Testis (tissue), 3 donors: ENCODE results near the gene UVSSA. TPM values are rescaled to one million over a fixed set of nuclear protein-coding genes. Genes with fewer than 3 reads are reported as not detected.

Source experiments
- DNase-seq: peaks from one replicate; pipeline ENCODE4 v3.0.0-alpha.2; 2019
- H3K27ac ChIP-seq, 2 donors: fragments of 200-600 bp; sonication (generic); one replicate each; pipeline ENCODE4 v1.5.1; 2019
- H3K27me3 ChIP-seq: fragments of 200-600 bp; sonication (generic); one replicate; pipeline ENCODE4 v1.5.1; 2019
- H3K36me3 ChIP-seq: fragments of 200-600 bp; sonication (generic); one replicate; pipeline ENCODE4 v1.5.1; 2017; ENCODE audit warnings: low read depth; ENCODE audit errors: missing control alignments
- H3K4me1 ChIP-seq: fragments of 200-600 bp; sonication (generic); one replicate; pipeline ENCODE4 v1.5.1; 2019
- H3K4me3 ChIP-seq, 2 donors: fragments of 200-600 bp; sonication (generic); one replicate each; pipeline ENCODE4 v1.5.1; 2017 to 2019
- H3K9me3 ChIP-seq: fragments of 200-600 bp; sonication (generic); one replicate; pipeline ENCODE4 v1.5.1; 2017
- POLR2A ChIP-seq: fragments of 450-650 bp; IDR thresholded peaks from one replicate; pipeline ENCODE4 v1.6.1; 2017; ENCODE audit warnings: antibody characterized with exemption, mild to moderate bottlenecking, moderate library complexity
- WGBS, 2 donors: methylation state at CpG; one replicate each; pipeline ENCODE4 v1.1.5; 2018; 5-methylcytosine and 5-hydroxymethylcytosine counted together
- intact Hi-C: fragments of 100-400 bp; cut with DNase I; formaldehyde crosslinking; loops from one replicate; pipeline ENCODE4 v1.15.1; 2023; ENCODE audit warnings: low total_unique reads
- polyA plus RNA-seq: library from polyadenylated mRNA; stranded (reverse); fragments of 350-450 nt; fragmentation: Illumina TruSeq; extraction: RNeasy Lipid Tissue Mini Kit (QIAGEN cat#74804); gene quantifications from one replicate; pipeline ENCODE4 v1.2.3, GENCODE V29; 2014; ENCODE audit warnings: low read depth, low replicate concordance; ENCODE audit not compliant: insufficient read depth
- total RNA-seq, 2 donors: library from RNA; depleted of rRNA; stranded (reverse); fragments of >200 nt; gene quantifications; one replicate each; pipeline ENCODE4 v1.2.3, GENCODE V29; 2016
- TF ChIP-seq, protein P1 (sequence below), 3 experiments: fragments of 450-650 bp in 2 of 3; fragments of 200-600 bp in 1 of 3; sonication (generic) in 1 of 3; IDR thresholded peaks; one replicate each; pipeline ENCODE4 v1.5.1; 2016 to 2019; ENCODE audit warnings: antibody characterized with exemption in 3 of 3, mild to moderate bottlenecking in 2 of 3, moderate library complexity in 1 of 3

UVSSA gene
- total and polyA plus RNA-seq, 3 donors from 2014 or later, result 35.8 to 94.6 (median 71.5) TPM

DNA sequence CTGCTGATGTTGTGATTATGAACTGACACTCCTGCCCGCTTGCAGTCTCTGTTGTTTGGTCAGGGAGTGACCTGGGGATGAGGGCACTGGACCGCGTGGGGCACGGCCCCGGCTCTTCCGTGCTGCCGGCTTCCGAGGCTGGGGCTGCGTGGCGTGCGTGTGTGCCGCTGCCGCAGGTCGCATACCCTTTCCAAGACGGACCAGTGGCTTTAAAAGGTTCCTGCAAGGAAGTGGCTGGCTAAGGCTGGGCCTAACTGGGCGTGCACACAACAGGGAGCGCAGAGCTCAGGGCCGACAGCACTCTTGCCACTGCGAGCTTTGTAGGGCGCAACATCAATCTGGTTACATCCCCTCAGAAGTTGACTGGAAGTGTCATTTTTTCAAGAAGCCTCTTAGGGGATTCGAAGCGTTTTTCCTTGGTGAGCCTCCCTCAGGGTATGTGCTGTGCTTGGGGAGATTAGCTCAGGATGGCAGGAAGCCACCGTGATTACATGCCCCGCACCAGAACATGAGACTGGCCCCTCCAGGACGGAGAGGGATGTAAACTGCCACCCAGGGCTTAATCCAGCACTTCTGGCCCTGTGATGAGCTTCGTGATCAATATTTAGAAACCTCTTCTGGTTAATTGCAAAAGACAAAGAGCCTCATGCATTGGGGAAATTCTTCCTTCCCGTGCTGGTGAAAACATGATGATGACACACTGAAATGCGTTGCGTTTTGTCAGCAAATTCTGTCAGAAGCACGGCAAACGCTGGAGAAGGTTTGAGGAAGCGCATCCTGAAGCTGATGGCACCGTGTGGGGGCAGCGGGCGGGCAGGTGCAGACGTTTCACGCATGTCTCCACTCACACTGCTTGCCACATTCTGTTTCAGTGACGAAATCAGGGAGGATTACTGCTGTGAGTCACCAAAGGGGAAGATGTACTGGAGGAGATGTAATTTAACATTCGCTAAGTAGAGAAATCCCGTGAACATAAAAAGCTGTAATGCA lies 46.2 kb upstream of the UVSSA start:
- TF ChIP-seq POLR2A, result no peak
- TF ChIP-seq, protein P1, sequence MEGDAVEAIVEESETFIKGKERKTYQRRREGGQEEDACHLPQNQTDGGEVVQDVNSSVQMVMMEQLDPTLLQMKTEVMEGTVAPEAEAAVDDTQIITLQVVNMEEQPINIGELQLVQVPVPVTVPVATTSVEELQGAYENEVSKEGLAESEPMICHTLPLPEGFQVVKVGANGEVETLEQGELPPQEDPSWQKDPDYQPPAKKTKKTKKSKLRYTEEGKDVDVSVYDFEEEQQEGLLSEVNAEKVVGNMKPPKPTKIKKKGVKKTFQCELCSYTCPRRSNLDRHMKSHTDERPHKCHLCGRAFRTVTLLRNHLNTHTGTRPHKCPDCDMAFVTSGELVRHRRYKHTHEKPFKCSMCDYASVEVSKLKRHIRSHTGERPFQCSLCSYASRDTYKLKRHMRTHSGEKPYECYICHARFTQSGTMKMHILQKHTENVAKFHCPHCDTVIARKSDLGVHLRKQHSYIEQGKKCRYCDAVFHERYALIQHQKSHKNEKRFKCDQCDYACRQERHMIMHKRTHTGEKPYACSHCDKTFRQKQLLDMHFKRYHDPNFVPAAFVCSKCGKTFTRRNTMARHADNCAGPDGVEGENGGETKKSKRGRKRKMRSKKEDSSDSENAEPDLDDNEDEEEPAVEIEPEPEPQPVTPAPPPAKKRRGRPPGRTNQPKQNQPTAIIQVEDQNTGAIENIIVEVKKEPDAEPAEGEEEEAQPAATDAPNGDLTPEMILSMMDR (IDR thresholded peaks at IDR 0.05), result no peak
- Histone ChIP-seq H3K9me3 (no peaks in the 10 kb centered on the region), H3K4me1 (no peaks in the 10 kb centered on the region), H3K4me3 (no peak overlapping the region), H3K36me3 (no peaks in the 10 kb centered on the region), H3K27me3 (no peaks in the 10 kb centered on the region), H3K27ac (peak overlapping the region in 1 of 2 donors; percentile 24)
- intact Hi-C loops, result no loop called here
- WGBS, 2 donors, result 82 to 87% methylated on average over 28 to 40 of the region's 40 CpGs
- DNase-seq, result peak; percentile 39

DNA sequence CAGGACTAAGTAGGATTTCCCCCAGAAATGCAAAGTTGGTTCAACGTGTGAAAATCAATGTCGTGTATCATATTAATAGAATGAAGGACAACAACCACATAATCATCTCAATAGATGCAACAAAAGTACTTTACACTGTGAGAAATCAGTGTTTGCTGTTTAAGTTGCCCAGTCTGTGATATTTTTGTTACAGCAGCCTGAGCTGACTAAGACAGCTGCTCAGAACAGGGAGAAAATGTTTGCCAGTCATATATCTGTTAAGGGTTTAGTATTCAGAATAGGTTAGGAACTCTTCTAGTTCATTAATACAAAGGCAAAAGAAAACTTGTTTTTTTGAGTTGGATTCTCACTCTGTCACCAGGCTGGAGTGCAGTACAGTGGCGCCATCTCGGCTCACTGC lies 44.8 kb upstream of the UVSSA start:
- DNase-seq, result no peak
- no peak overlapping the region for H3K4me3 ChIP-seq
- 50 to 87% methylated on average over 4 of the region's 4 CpGs for whole genome bisulfite sequencing, 2 donors
- H3K36me3 ChIP-seq, result no peaks in the 10 kb centered on the region
- no peak overlapping the region for H3K27ac ChIP-seq
- no peaks in the 10 kb centered on the region for H3K27me3 ChIP-seq
- intact Hi-C loops, result no loop called here
- TF ChIP-seq POLR2A, result no peak
- TF ChIP-seq, protein P1 (IDR thresholded peaks at IDR 0.05), result no peak
- H3K9me3 ChIP-seq, result no peaks in the 10 kb centered on the region
- peaks cover 7% of the 10 kb centered on the region for H3K4me1 ChIP-seq

DNA sequence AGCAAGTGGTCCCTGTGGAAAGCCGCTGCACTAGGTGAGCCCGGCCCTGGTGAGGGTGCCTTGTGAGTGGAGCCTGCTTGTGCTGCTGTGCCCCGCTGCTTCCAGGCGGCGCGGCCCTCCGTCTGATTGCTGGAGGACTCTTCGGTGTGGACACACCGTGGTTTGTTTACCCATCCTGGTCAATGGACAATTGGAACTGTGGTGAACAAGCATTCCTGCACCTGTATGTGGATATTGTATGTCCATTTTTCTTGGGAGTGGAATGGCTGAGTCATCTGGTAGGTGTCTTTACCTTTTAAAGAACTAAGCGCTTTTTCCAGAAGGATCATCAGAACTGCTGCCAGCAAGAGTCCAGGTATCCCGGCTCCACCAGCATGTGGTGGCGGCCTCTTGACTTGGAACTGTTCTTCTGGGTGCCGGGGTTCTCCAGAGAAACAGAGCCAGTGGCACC lies 41.7 kb upstream of the UVSSA start:
- intact Hi-C loops, result no loop called here
- no peak for DNase-seq
- Histone ChIP-seq H3K4me3 (no peak overlapping the region), H3K36me3 (no peaks in the 10 kb centered on the region), H3K4me1 (peaks cover 20% of the 10 kb centered on the region), H3K9me3 (no peaks in the 10 kb centered on the region), H3K27me3 (no peaks in the 10 kb centered on the region), H3K27ac (no peak overlapping the region)
- TF ChIP-seq, protein P1 (IDR thresholded peaks at IDR 0.05), result no peak
- no peak for TF ChIP-seq POLR2A
- WGBS, 2 donors, result 97% methylated on average over 9 to 13 of the region's 13 CpGs

DNA sequence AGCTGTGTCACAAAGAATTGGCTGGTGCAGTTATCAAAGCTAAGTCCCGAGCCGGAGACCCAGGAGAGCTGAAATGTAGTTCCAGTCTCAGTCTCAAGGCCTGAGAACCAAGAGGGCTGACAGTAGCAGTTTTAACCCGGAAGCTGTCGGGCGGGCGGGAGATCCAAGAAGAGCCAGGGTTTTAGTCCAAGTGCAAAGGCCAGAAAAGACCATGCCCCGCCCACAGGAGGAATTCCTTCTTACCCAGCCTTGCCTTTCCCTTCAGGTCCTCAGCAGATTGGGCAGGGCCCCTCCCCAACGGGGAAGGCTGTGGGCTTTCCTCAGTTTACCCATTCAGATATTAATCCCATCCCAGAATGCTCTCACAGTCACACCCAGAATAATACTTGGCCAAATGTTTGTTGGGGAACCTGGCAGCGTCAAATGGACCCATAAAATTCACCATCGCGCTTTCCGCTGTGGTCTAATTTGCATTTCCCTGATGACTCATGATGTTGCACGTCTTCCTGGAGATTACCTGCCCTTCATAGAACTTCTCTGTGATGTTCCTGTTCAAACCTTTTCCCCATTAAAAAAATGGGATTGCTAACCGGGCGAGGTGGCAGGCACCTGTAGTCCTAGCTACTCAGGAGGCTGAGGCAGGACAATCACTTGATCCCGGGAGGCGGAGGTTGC lies 41.1 kb upstream of the UVSSA start:
- WGBS, 2 donors, result 78 to 81% methylated on average over 17 of the region's 17 CpGs
- Histone ChIP-seq H3K9me3 (no peaks in the 10 kb centered on the region), H3K36me3 (no peaks in the 10 kb centered on the region), H3K4me1 (peaks cover 26% of the 10 kb centered on the region), H3K27ac (no peak overlapping the region), H3K4me3 (no peak overlapping the region), H3K27me3 (no peaks in the 10 kb centered on the region)
- intact Hi-C loops, result no loop called here
- DNase-seq, result no peak
- TF ChIP-seq, protein P1 (IDR thresholded peaks at IDR 0.05), result no peak
- TF ChIP-seq POLR2A, result no peak
